Kidney epithelial cell (primary cell): Measurements from ENCODE around the gene TWIST2. TPM values are rescaled to one million over a fixed set of nuclear protein-coding genes. Genes with fewer than 3 reads are reported as not detected.

Experiments
- DNase-seq: peaks from one replicate; pipeline ENCODE4 v3.0.0-alpha.2; 2010; ENCODE audit warnings: low read depth
- H3K27me3 ChIP-seq: 2 replicates; pipeline ENCODE4 v1.6.0; 2011; ENCODE audit warnings: low read length; ENCODE audit not compliant: control insufficient read depth, insufficient read depth
- H3K36me3 ChIP-seq: 2 replicates; pipeline ENCODE4 v1.5.1; 2011; ENCODE audit warnings: low read length; ENCODE audit not compliant: control insufficient read depth, insufficient read depth
- H3K4me3 ChIP-seq: 2 replicates; pipeline ENCODE4 v1.5.1; 2011; ENCODE audit warnings: low read depth, mild to moderate bottlenecking, control low read depth, low read length
- total RNA-seq: library from RNA; depleted of rRNA; stranded (reverse); fragments of >200 nt; gene quantifications from 2 replicates; pipeline ENCODE4 v1.2.3, GENCODE V29; 2015
- TF ChIP-seq, protein P1 (sequence below): IDR thresholded peaks from 2 replicates; pipeline ENCODE4 v1.5.1; 2011; ENCODE audit warnings: mild to moderate bottlenecking, moderate library complexity, low read length, control low read depth, inconsistent platforms; ENCODE audit not compliant: insufficient read depth, poor library complexity, severe bottlenecking

TWIST2 gene
- total RNA-seq, 1 donor from 2014 or later, result 1.8 TPM

DNA sequence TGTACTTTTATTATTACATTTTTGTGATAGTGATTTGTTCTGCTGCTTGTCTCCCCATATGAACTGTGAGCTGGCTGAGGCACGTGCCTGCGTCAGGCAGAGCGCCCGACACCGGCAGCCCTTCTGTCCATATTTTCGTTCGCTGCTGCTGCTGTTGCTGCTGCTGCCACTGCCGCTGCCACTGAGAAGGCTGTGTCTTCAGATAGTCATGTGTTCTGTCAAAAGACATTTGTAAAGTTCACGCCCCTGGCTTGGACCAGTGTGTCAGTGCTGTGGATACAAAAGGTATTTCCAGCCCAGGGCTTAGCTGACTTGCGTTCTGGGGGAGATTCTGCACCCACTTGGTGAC lies 47.0 kb downstream of the TWIST2 start:
- TF ChIP-seq, protein P1, sequence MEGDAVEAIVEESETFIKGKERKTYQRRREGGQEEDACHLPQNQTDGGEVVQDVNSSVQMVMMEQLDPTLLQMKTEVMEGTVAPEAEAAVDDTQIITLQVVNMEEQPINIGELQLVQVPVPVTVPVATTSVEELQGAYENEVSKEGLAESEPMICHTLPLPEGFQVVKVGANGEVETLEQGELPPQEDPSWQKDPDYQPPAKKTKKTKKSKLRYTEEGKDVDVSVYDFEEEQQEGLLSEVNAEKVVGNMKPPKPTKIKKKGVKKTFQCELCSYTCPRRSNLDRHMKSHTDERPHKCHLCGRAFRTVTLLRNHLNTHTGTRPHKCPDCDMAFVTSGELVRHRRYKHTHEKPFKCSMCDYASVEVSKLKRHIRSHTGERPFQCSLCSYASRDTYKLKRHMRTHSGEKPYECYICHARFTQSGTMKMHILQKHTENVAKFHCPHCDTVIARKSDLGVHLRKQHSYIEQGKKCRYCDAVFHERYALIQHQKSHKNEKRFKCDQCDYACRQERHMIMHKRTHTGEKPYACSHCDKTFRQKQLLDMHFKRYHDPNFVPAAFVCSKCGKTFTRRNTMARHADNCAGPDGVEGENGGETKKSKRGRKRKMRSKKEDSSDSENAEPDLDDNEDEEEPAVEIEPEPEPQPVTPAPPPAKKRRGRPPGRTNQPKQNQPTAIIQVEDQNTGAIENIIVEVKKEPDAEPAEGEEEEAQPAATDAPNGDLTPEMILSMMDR, result no peak
- no peak for DNase-seq
- no peaks in the 10 kb centered on the region for H3K27me3 ChIP-seq
- no peaks in the 10 kb centered on the region for H3K36me3 ChIP-seq
- H3K4me3 ChIP-seq, result no peak overlapping the region

DNA sequence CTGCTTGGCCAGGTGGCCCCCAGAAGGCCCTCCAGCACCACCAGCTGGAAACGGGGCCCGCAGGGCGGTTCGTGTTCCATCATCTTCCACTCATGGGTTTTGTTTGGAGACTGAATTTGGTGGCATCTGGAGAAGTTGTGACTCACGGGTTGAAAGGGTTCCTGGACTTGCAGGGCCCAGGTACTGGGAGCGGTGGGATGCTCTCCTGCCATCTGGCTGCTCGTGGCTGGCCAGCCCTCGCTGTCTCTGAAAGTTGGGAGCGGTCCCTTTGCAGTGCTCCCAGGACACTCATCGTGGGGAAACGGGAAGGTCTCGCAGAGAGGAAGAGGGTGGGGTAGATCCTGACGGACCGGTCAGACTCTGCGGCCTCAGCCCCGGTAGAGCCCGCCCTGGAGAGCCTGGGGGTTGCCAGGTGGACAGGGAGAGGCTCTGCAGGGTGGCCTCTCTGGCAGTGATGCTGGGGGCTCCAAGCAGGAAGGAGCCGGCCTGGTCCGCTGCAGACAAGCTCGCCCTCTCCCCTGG lies 47.5 kb downstream of the TWIST2 start:
- TF ChIP-seq, protein P1, result no peak
- no peaks in the 10 kb centered on the region for H3K36me3 ChIP-seq
- no peak for DNase-seq
- H3K27me3 ChIP-seq, result no peaks in the 10 kb centered on the region
- H3K4me3 ChIP-seq, result no peak overlapping the region

DNA sequence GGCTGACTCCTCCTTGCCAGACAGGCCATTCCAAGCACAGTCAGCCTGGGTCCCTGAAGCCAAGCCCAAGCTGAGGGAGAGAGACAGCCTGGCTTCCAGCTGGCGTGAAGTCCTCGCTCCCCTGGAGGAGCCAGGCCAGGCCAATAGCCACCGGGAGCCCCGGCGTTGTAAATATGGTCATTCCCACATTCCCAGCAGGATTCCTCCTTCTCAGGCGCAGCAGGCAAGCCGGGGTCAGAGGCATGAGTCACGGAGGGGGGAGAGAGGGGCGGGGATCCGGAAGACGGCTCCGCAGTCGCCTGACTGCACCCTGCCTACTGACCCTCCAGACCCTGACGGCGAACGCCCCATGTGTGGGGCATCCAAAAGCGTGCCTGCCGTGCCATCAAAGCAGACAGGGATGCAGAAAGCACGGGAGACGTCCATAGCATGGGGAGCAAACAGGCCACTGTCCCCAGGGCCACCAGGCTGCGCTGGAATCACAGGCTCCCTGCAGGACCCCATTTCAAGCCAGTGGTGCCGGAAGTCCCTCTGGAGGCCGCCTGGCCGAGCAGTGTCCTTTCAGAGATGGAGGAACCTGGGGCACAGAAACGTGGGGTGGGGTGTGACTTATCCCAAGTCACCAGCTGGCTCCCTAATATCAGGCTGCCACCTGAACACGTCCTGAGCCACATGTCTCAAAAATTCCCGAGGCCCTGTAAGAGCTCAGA lies 48.2 kb downstream of the TWIST2 start:
- H3K27me3 ChIP-seq, result no peaks in the 10 kb centered on the region
- peak; percentile 51 for DNase-seq
- no peaks in the 10 kb centered on the region for H3K36me3 ChIP-seq
- H3K4me3 ChIP-seq, result no peak overlapping the region
- TF ChIP-seq, protein P1, result no peak

DNA sequence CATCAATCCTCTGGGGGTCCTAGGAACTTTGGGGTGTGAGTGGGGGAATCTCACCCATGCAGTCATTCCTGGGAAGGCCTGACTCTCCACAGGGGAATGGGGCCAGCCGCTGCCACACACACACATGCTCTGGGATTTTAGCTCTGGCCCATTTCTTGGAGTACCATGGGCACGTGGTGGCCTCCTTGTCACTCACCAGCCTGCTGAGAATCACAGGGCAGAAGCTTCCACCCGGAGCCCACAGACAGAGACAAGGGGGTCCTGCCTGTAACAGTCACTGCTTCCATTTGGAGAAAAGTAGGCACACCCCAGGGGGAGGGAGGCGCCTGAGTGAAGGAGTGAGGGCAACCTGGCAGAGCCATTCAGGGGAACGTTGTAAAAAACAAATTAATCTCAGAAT lies 48.8 kb downstream of the TWIST2 start:
- H3K36me3 ChIP-seq, result no peaks in the 10 kb centered on the region
- H3K4me3 ChIP-seq, result no peak overlapping the region
- H3K27me3 ChIP-seq, result no peaks in the 10 kb centered on the region
- no peak for DNase-seq
- TF ChIP-seq, protein P1, result no peak

DNA sequence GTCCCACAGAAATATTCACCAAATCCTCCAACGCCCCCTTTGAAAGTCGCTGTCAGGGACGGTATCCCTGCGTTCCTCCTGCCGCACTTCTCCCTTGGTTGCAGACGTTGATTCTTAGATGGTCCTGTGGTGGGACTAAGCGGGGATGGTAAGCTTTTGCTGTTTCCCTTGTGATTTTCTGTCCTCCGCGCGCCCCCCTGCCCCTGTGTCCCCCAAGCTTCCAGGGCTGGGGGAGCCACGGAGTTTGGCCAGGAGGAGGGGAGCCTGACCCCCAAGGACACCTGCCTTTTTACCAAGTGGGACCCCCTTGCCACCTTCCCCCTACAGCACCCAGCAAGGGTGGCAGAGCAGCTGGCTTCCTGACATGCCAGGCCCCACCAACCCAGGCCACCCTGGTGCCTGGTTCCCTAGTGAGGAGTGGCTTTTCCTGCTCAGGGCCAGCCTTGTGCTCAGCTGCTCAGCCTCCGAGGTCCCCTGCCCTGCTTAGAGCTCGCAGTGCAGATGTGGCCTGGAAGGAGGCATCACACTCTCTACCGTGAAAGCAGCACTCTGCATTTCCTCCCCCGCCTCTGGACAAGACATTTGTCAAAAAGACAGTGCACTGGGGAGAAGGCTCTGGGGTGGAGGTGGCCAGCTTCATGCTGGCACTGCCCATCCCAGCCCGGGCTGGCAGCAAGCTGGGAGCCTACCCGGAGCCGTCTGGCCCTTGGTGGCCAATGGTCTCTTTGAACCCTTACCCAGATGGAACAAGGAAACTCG lies 49.4 kb downstream of the TWIST2 start:
- Histone ChIP-seq H3K27me3 (no peaks in the 10 kb centered on the region), H3K36me3 (no peaks in the 10 kb centered on the region), H3K4me3 (no peak overlapping the region)
- DNase-seq, result no peak
- TF ChIP-seq, protein P1, result no peak
